Liver (tissue), 3 donors: Measurements from ENCODE around the gene SHROOM2.

Experiments
- EGR1 ChIP-seq, 2 donors: IDR thresholded peaks; 2 replicates each; pipeline ENCODE4 v1.6.1; 2016 to 2018; ENCODE audit warnings: antibody characterized with exemption in 2 of 2, low read depth in 2 of 2
- FOXA1 ChIP-seq: IDR thresholded peaks from 2 replicates; pipeline ENCODE4 v1.6.1; 2016; ENCODE audit warnings: antibody characterized with exemption
- FOXA2 ChIP-seq: IDR thresholded peaks from 2 replicates; pipeline ENCODE4 v1.6.1; 2016; ENCODE audit warnings: antibody characterized with exemption
- GABPA ChIP-seq, 2 donors: IDR thresholded peaks in 1 of 2; conservative IDR thresholded peaks in 1 of 2; 2 replicates each; pipeline ENCODE4 v1.6.1; 2016; ENCODE audit warnings: antibody characterized with exemption in 2 of 2, mild to moderate bottlenecking in 1 of 2, moderate library complexity in 1 of 2
- RAD21 ChIP-seq, 2 donors: IDR thresholded peaks; 2 replicates each; pipeline ENCODE4 v1.6.1; 2016; ENCODE audit warnings: antibody characterized with exemption in 2 of 2, mild to moderate bottlenecking in 2 of 2
- TAF1 ChIP-seq: conservative IDR thresholded peaks from 2 replicates; pipeline ENCODE4 v1.6.1; 2016; ENCODE audit warnings: antibody characterized with exemption, mild to moderate bottlenecking
- YY1 ChIP-seq: IDR thresholded peaks from 2 replicates; pipeline ENCODE4 v1.6.1; 2016; ENCODE audit warnings: antibody characterized with exemption, mild to moderate bottlenecking
- TF ChIP-seq, protein P1 (sequence below): fragments of 150-350 bp; IDR thresholded peaks from 2 replicates; pipeline ENCODE4 v1.5.1; 2017; ENCODE audit warnings: improper control_type of control experiment, low read depth, low read length; ENCODE audit not compliant: missing input control
- TF ChIP-seq, protein P2 (sequence below): IDR thresholded peaks from 2 replicates; pipeline ENCODE4 v1.6.1; 2016; ENCODE audit warnings: antibody characterized with exemption, mild to moderate bottlenecking
- donor health status: healthy.
- donor health status: healthy.

DNA sequence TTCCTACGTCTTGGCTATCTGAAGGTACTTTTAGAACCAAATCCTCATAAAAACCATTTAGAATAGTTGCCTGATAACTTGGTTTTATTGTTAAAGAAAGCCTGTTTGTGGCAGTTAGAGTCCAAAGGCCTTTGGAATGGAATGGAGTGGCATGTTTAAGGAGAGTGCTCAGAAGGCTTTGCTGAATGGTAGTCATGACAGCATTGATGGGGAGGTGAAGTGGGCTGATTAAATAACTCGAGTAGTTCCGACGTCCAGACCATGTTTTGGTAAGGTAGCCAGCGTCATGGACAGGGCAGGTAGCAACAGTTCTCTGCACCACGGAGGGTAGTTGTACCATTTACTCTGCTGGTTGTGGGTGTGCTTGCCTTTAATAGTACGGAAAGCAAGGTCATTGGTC is 94.6 kb downstream of the SHROOM2 start:
- TF ChIP-seq, protein P1, sequence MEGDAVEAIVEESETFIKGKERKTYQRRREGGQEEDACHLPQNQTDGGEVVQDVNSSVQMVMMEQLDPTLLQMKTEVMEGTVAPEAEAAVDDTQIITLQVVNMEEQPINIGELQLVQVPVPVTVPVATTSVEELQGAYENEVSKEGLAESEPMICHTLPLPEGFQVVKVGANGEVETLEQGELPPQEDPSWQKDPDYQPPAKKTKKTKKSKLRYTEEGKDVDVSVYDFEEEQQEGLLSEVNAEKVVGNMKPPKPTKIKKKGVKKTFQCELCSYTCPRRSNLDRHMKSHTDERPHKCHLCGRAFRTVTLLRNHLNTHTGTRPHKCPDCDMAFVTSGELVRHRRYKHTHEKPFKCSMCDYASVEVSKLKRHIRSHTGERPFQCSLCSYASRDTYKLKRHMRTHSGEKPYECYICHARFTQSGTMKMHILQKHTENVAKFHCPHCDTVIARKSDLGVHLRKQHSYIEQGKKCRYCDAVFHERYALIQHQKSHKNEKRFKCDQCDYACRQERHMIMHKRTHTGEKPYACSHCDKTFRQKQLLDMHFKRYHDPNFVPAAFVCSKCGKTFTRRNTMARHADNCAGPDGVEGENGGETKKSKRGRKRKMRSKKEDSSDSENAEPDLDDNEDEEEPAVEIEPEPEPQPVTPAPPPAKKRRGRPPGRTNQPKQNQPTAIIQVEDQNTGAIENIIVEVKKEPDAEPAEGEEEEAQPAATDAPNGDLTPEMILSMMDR, result no peak
- no peak for TF ChIP-seq FOXA1
- TF ChIP-seq, protein P2, sequence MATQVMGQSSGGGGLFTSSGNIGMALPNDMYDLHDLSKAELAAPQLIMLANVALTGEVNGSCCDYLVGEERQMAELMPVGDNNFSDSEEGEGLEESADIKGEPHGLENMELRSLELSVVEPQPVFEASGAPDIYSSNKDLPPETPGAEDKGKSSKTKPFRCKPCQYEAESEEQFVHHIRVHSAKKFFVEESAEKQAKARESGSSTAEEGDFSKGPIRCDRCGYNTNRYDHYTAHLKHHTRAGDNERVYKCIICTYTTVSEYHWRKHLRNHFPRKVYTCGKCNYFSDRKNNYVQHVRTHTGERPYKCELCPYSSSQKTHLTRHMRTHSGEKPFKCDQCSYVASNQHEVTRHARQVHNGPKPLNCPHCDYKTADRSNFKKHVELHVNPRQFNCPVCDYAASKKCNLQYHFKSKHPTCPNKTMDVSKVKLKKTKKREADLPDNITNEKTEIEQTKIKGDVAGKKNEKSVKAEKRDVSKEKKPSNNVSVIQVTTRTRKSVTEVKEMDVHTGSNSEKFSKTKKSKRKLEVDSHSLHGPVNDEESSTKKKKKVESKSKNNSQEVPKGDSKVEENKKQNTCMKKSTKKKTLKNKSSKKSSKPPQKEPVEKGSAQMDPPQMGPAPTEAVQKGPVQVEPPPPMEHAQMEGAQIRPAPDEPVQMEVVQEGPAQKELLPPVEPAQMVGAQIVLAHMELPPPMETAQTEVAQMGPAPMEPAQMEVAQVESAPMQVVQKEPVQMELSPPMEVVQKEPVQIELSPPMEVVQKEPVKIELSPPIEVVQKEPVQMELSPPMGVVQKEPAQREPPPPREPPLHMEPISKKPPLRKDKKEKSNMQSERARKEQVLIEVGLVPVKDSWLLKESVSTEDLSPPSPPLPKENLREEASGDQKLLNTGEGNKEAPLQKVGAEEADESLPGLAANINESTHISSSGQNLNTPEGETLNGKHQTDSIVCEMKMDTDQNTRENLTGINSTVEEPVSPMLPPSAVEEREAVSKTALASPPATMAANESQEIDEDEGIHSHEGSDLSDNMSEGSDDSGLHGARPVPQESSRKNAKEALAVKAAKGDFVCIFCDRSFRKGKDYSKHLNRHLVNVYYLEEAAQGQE, result no peak
- no peak for TF ChIP-seq EGR1 (IDR thresholded peaks at IDR 0.05; ENCODE audit: low read depth in 2 of 2)
- no peak for TF ChIP-seq YY1
- no peak for TF ChIP-seq FOXA2
- no peak for TF ChIP-seq RAD21 (IDR thresholded peaks at IDR 0.05)
- no peak for TF ChIP-seq GABPA (IDR thresholded peaks at IDR 0.05 in 1 of 2, conservative IDR thresholded peaks at IDR 0.05 in 1 of 2)
- no peak for TF ChIP-seq TAF1
